Omental fat pad (tissue), 4 donors: ENCODE results near the gene CAB39L. TPM values are rescaled to one million over a fixed set of nuclear protein-coding genes. Genes with fewer than 3 reads are reported as not detected.

ENCODE experiments used
- ATAC-seq: fragments of 150-250 bp; one replicate; pipeline ENCODE4 v1.9.1; 2016; ENCODE audit warnings: mild to moderate bottlenecking, moderate library complexity; ENCODE audit not compliant: low FRiP score
- DNase-seq: peaks from one replicate; pipeline ENCODE4 v3.0.0-alpha.2; 2019; ENCODE audit warnings: low spot score
- CTCF ChIP-seq, 3 donors: fragments of 450-650 bp; IDR thresholded peaks; one replicate each; pipeline ENCODE4 v1.5.1; 2016 to 2017; ENCODE audit warnings: antibody characterized with exemption in 3 of 3, mild to moderate bottlenecking in 3 of 3, moderate library complexity in 2 of 3
- total RNA-seq, 4 donors: library from RNA; depleted of rRNA; stranded (reverse); fragments of >200 nt; gene quantifications; one replicate each; pipeline ENCODE4 v1.1.0, GENCODE V29; 2016

Gene CAB39L
- total RNA-seq, 4 donors from 2014 or later = 16.0 to 39.4 (median 25.7) TPM

GRCh38 chr13:49354719-49355118 is 89.1 kb downstream of the CAB39L start:
- no peak for DNase-seq
- no peak for ATAC-seq
- TF ChIP-seq CTCF (IDR thresholded peaks at IDR 0.05) = no peak

- no peak for ATAC-seq
- no peak for TF ChIP-seq CTCF (IDR thresholded peaks at IDR 0.05)
Measured at GRCh38 chr13:49353908-49354307, 90.0 kb downstream of the CAB39L start.

GRCh38 chr13:49351871-49352270 is 92.0 kb downstream of the CAB39L start:
- no peak for DNase-seq
- ATAC-seq = no peak

More at GRCh38 chr13:49353908-49354307, 90.0 kb downstream of the CAB39L start:
- no peak for DNase-seq

GRCh38 chr13:49348751-49349150 is 95.1 kb downstream of the CAB39L start:
- no peak for ATAC-seq
- DNase-seq = no peak
- TF ChIP-seq CTCF (IDR thresholded peaks at IDR 0.05) = no peak

More at GRCh38 chr13:49351871-49352270, 92.0 kb downstream of the CAB39L start:
- TF ChIP-seq CTCF (IDR thresholded peaks at IDR 0.05) = no peak

- no peak for TF ChIP-seq CTCF (IDR thresholded peaks at IDR 0.05)
- DNase-seq (no peak), ATAC-seq (no peak)
Measured at GRCh38 chr13:49347650-49348385, 96.0 kb downstream of the CAB39L start.

GRCh38 chr13:49346460-49346859 is 97.4 kb downstream of the CAB39L start:
- DNase-seq (no peak), ATAC-seq (no peak)
- TF ChIP-seq CTCF (IDR thresholded peaks at IDR 0.05) = no peak

GRCh38 chr13:49343731-49344130 is 100.1 kb downstream of the CAB39L start:
- no peak for TF ChIP-seq CTCF (IDR thresholded peaks at IDR 0.05)
- ATAC-seq (peak; percentile 48), DNase-seq (no peak)
